Neural progenitor cell (in vitro differentiated cells): ENCODE measurements around the gene OR2T2.
"Not testable (repeated sequence)": the region's sequence is repeated elsewhere in the genome, so short reads cannot be mapped to it uniquely, and the experiment has no call there.

ENCODE experiments used
- CTCF ChIP-seq: fragments of 200-600 bp; sonication (generic); IDR thresholded peaks from 2 replicates; pipeline ENCODE4 v1.5.1; 2017; ENCODE audit warnings: antibody characterized with exemption, mild to moderate bottlenecking
- EZH2 ChIP-seq: fragments of 200-600 bp; sonication (generic); IDR thresholded peaks from 2 replicates; pipeline ENCODE4 v1.6.1; 2017; ENCODE audit warnings: antibody characterized with exemption, mild to moderate bottlenecking, moderate library complexity
- EZH2phosphoT487 ChIP-seq: fragments of 200-600 bp; sonication (generic); IDR thresholded peaks from 2 replicates; pipeline ENCODE4 v1.6.1; 2017; ENCODE audit warnings: antibody characterized with exemption

DNA sequence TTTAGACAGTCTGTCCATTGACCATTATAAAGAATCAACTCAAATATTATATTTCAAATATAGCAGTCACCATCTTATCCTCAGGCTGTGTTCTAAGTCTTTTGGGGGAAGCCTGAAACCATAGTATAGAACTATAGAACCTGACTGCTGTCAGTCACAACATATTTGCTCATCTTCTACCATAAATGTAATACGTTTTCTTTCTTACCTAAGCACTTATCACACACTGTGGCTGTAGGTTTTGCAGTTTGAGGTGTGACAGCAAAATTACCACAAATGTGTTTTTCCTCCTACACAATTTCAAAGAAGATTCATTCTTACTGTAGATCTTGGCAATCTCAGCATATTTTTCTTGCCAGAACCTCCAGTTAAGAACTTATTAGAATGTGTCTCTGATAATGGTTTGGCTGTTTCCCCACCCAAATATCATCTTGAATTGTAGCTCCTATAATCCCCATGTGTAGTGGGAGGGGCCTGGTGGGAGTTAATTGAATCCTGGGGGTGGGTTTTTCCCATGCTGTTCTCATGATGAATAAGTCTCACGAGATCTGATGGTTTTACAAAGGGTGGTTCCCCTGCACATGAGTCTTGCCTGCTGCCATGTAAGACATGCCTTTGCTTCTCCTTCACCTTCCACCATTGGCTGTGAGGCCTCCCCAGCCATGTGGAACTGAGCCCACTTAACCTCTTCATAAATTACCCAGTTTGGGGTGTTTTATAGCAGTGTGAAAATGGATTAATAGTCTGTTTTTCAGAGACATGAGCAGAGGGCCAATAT is 2.7 kb upstream of the OR2T2 start:
- not testable (repeated sequence) for TF ChIP-seq CTCF, EZH2, EZH2phosphoT487
